Astrocyte (in vitro differentiated cells and primary cell): ENCODE measurements around the gene ARPC2. TPM values are rescaled to one million over a fixed set of nuclear protein-coding genes. Genes with fewer than 3 reads are reported as not detected.

Source experiments
- DNase-seq: peaks from one replicate; pipeline ENCODE4 v3.0.0-alpha.2; 2010; ENCODE audit warnings: low read depth
- FAIRE-seq: peaks from 2 replicates; lab custom pipeline; 2011; peaks lifted over from hg19 to GRCh38; lab: Jason Lieb, UNC
- H2AFZ ChIP-seq: 2 replicates; pipeline ENCODE4 v1.6.0; 2012; ENCODE audit warnings: low read depth, low read length, inconsistent platforms
- H3K27ac ChIP-seq: 2 replicates; pipeline ENCODE4 v1.5.1; 2011; ENCODE audit warnings: low read depth, low read length, inconsistent platforms
- H3K27me3 ChIP-seq: 2 replicates; pipeline ENCODE4 v1.6.0; 2011; ENCODE audit warnings: low read length, inconsistent platforms; ENCODE audit not compliant: insufficient read depth
- H3K36me3 ChIP-seq: 2 replicates; pipeline ENCODE4 v1.5.1; 2011; ENCODE audit warnings: low read length, inconsistent platforms; ENCODE audit not compliant: insufficient read depth
- H3K4me1 ChIP-seq: 2 replicates; pipeline ENCODE4 v1.5.1; 2011; ENCODE audit warnings: low read length, inconsistent platforms; ENCODE audit not compliant: insufficient read depth
- H3K4me2 ChIP-seq: 2 replicates; pipeline ENCODE4 v1.6.0; 2012; ENCODE audit warnings: low read length, inconsistent platforms
- H3K4me3 ChIP-seq: 2 replicates; pipeline ENCODE4 v1.5.1; 2011; ENCODE audit warnings: low read depth, mild to moderate bottlenecking, low read length, inconsistent platforms; ENCODE audit not compliant: insufficient read depth
- H3K79me2 ChIP-seq: 2 replicates; pipeline ENCODE4 v1.6.0; 2012; ENCODE audit warnings: mild to moderate bottlenecking, low read length, inconsistent platforms; ENCODE audit not compliant: insufficient read depth
- H3K9ac ChIP-seq: 2 replicates; pipeline ENCODE4 v1.6.0; 2012; ENCODE audit warnings: mild to moderate bottlenecking, low read length, inconsistent platforms
- H3K9me3 ChIP-seq: 2 replicates; pipeline ENCODE4 v1.5.1; 2012; ENCODE audit warnings: low read depth, mild to moderate bottlenecking, low read length, inconsistent platforms; ENCODE audit not compliant: insufficient read depth
- H4K20me1 ChIP-seq: 2 replicates; pipeline ENCODE4 v1.6.0; 2012; ENCODE audit warnings: low read length, inconsistent platforms; ENCODE audit not compliant: insufficient read depth
- H3K27ac Mint-ChIP-seq: one replicate; pipeline ENCODE4 v1.8.0; 2021; ENCODE audit warnings: mild to moderate bottlenecking, mixed read lengths; ENCODE audit not compliant: unreplicated experiment
- H3K27me3 Mint-ChIP-seq: one replicate; pipeline ENCODE4 v1.8.0; 2021; ENCODE audit warnings: low read depth, mixed read lengths; ENCODE audit not compliant: unreplicated experiment
- H3K36me3 Mint-ChIP-seq: one replicate; pipeline ENCODE4 v1.8.0; 2021; ENCODE audit warnings: low read depth, mixed read lengths; ENCODE audit not compliant: unreplicated experiment
- H3K4me1 Mint-ChIP-seq: one replicate; pipeline ENCODE4 v1.8.0; 2021; ENCODE audit warnings: low read depth, mixed read lengths; ENCODE audit not compliant: unreplicated experiment
- H3K4me3 Mint-ChIP-seq: one replicate; pipeline ENCODE4 v1.8.0; 2021; ENCODE audit warnings: mild to moderate bottlenecking, moderate library complexity, mixed read lengths; ENCODE audit not compliant: unreplicated experiment
- H3K9me3 Mint-ChIP-seq: one replicate; pipeline ENCODE4 v1.8.0; 2021; ENCODE audit warnings: mild to moderate bottlenecking, mixed read lengths; ENCODE audit not compliant: unreplicated experiment
- EZH2 ChIP-seq: IDR thresholded peaks from 2 replicates; pipeline ENCODE4 v1.6.1; 2012; ENCODE audit warnings: mild to moderate bottlenecking, low read length, inconsistent platforms; ENCODE audit not compliant: insufficient read depth
- total RNA-seq: library from RNA; stranded (reverse); gene quantifications from 2 replicates; pipeline ENCODE4 v1.2.1, GENCODE V29; 2021
- TF ChIP-seq, protein P1 (sequence below): IDR thresholded peaks from 2 replicates; pipeline ENCODE4 v1.5.1; 2011; ENCODE audit warnings: low read depth, mild to moderate bottlenecking, inconsistent platforms, low read length, moderate library complexity; ENCODE audit not compliant: insufficient read depth

Gene ARPC2
- total RNA-seq, 1 donor from 2014 or later: 535 TPM

DNA sequence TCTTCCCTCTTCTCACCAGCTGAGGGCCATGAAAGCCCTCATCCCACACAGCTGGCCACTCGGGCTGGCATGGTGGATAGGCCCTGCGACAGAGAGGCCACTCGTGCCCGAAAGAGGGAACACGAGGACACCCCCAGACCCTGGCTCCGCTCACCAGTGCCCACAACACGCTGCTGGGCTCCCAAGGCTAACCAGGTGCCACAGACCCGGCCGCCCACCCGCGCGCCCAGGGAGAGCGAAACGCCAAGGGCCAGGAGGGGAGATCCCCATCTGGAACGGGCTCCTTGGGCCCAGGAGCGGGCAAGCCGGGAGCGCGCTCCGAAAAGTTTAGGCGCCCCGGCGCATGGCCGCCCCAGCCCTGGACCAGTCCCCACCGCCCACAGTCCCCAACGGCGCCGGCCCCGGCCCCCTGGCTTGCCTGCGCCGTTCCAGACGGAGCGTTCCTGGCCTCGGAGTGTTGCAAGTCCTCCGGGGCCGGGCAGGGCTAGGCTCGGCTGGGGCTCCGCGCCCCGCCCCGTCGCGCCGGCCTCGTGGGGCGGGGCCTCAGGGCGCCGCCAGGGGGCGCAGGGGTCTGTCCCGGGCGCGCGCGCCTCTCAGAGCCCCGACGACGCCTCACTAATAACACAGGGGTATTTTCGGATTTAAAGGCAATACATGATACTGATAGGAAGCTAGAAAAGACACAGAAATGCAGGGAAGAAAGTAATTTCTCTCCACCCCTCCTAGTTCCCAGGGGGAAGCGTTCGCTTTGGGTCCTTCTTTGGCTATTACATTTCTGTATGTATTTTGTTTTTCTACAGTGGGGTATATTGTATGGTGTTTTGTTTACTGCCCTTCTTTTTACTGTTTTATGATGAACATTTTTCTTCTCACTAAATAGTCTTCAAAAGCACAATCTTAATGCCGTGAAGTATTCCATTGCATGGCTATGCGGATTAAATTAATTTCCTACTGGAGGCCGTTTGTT lies 75.3 kb downstream of the ARPC2 start, which contains the start of gene TMBIM1:
TMBIM1 (minus strand) TSS at position 456 of the 967 bp plus-strand sequence. CDS start 10,362 bp downstream, outside the sequence.
- Histone ChIP-seq H3K4me3 (peak within 1 kb of the TSS; percentile 79), H2AFZ (peak within 1 kb of the TSS; percentile 86), H3K9ac (peak within 1 kb of the TSS; percentile 87), H3K4me1 (peaks cover 33% of the 10 kb centered on the region), H3K79me2 (peaks cover 49% of the 10 kb centered on the region), H3K4me2 (peak within 1 kb of the TSS; percentile 94), H3K36me3 (no peaks in the 10 kb centered on the region), H3K9me3 (no peaks in the 10 kb centered on the region), H4K20me1 (peaks cover 4% of the 10 kb centered on the region), H3K27ac (peak within 1 kb of the TSS; percentile 72), H3K27me3 (no peaks in the 10 kb centered on the region)
- no peak for FAIRE-seq
- Mint-ChIP-seq H3K4me1 (peaks cover 12% of the 10 kb centered on the region), H3K27ac (no peak within 1 kb of the TSS), H3K36me3 (peaks cover 2% of the 10 kb centered on the region), H3K27me3 (no peaks in the 10 kb centered on the region), H3K9me3 (no peaks in the 10 kb centered on the region), H3K4me3 (peak within 1 kb of the TSS; percentile 78)
- DNase-seq: no peak
- no peak for TF ChIP-seq EZH2
- TF ChIP-seq, protein P1, sequence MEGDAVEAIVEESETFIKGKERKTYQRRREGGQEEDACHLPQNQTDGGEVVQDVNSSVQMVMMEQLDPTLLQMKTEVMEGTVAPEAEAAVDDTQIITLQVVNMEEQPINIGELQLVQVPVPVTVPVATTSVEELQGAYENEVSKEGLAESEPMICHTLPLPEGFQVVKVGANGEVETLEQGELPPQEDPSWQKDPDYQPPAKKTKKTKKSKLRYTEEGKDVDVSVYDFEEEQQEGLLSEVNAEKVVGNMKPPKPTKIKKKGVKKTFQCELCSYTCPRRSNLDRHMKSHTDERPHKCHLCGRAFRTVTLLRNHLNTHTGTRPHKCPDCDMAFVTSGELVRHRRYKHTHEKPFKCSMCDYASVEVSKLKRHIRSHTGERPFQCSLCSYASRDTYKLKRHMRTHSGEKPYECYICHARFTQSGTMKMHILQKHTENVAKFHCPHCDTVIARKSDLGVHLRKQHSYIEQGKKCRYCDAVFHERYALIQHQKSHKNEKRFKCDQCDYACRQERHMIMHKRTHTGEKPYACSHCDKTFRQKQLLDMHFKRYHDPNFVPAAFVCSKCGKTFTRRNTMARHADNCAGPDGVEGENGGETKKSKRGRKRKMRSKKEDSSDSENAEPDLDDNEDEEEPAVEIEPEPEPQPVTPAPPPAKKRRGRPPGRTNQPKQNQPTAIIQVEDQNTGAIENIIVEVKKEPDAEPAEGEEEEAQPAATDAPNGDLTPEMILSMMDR: peak; percentile 68

DNA sequence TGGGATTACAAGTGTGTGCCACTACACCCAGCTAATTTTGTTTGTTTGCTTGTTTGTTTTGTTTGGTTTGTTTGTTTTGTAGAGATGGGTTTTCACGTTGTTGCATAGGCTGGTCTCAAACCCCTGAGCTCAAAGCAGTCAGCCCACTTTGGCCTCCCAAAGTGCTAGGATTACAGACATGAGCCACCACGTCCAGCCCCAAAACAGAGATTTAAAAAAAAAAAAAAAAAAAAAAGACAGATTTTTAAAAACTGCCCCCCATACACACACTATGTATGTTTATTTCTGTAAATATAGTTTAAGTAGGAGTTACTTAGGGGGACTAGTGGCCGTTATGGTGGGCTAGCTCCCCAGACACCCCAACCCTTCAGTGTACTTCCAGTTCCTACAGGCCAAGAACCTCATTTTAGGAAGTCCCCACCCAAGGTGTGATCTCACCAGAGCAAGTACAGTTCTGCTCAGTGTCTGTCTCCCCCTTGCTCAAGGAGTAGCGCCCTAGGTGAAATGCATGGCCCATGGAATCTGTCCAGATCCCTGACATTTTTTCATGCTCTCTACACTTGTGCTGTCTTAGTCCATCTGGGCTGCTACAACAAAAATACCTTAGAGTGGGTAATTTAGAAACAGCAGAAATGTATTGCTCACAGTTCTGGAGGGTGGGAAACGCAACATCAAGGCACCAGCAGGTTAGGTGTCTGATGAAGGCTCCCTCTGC lies 76.9 kb downstream of the ARPC2 start:
- Histone ChIP-seq H3K9ac (no peak overlapping the region), H3K27ac (no peak overlapping the region), H3K4me2 (no peak overlapping the region), H3K4me3 (no peak overlapping the region), H3K27me3 (no peaks in the 10 kb centered on the region), H2AFZ (no peak overlapping the region), H3K36me3 (no peaks in the 10 kb centered on the region), H3K9me3 (no peaks in the 10 kb centered on the region), H3K79me2 (peaks cover 37% of the 10 kb centered on the region), H4K20me1 (peaks cover 4% of the 10 kb centered on the region), H3K4me1 (peaks cover 31% of the 10 kb centered on the region)
- Mint-ChIP-seq H3K4me1 (peaks cover 12% of the 10 kb centered on the region), H3K36me3 (peaks cover 2% of the 10 kb centered on the region), H3K27me3 (no peaks in the 10 kb centered on the region), H3K27ac (no peak overlapping the region), H3K4me3 (no peak overlapping the region), H3K9me3 (no peaks in the 10 kb centered on the region)
- DNase-seq: no peak
- FAIRE-seq: no peak
- TF ChIP-seq EZH2: no peak
- TF ChIP-seq, protein P1: no peak
